Activated CD8-positive, alpha-beta memory T cell treated with anti-CD3 and anti-CD28 coated beads, Interleukin-2, amount 50 U/mL, for 48 hours (primary cell): Measurements from ENCODE around the gene CELA1.
"Not testable (repeated sequence)": the region's sequence is repeated elsewhere in the genome, so short reads cannot be mapped to it uniquely, and the experiment has no call there.

Experiments used
- DNase-seq: peaks from one replicate; pipeline ENCODE4 v3.0.0-alpha.2; 2020

Gene CELA1

GRCh38 chr12:51307655-51308593, 38.6 kb downstream of the CELA1 start:
- DNase-seq = no peak

- no peak for DNase-seq
Measured at GRCh38 chr12:51306507-51306906, 40.0 kb downstream of the CELA1 start.

DNA sequence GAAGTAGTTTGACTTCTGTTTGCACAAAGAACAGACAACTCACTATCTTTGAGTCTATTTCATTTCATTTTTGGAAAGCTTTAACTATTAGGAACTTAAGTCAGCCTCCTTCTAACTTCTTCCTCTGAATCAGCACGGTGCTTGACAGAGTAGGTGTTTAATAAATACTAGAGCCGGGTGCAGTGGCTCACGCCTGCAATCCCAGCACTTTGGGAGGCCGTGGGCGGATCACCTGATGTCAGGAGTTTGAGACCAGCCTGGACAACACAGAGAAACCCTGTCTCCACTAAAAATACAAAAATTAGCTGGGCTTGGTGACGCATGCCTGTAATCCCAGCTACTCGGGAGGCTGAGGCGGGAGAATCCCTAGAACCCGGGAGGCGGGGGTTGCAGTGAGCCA, 45.7 kb downstream of the CELA1 start:
- not testable (repeated sequence) for DNase-seq

- no peak for DNase-seq
Measured at GRCh38 chr12:51295651-51296050, 50.8 kb downstream of the CELA1 start.

DNA sequence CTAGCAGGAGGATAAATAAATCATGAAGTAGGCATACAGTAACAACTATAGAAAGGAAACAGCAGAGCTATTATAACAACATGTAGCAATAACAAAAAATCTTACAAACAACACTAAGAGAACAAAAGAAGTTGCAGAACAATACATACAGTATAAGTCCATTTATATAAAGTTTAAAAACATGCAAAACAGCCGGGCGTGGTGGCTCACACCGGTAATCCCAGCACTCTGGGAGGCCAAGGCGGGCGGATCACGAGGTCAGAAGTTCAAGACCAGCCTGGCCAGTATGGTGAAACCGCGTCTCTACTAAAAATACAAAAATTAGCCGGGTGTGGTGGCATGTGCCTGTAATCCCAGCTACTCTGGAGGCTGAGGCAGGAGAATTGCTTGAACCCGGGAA, 52.4 kb downstream of the CELA1 start:
- DNase-seq = not testable (repeated sequence)

DNA sequence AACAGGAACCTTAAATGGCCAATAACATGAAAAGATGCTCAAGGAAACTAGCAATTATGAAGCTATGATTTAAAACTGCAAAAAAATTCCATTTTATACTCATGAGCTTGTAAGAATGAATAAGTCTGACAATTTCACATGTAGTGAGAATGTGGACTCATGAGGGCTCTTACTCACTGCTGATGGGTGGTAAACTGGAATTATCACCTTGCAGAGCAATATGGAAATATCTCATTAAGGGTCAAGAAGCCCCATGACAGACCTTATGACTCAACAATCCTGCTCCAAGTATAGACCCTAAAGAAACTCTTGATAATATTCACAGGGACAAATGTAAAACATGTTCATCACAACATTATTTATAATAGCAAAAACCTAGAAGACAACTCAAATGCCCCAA, 52.8 kb downstream of the CELA1 start:
- no peak for DNase-seq

DNA sequence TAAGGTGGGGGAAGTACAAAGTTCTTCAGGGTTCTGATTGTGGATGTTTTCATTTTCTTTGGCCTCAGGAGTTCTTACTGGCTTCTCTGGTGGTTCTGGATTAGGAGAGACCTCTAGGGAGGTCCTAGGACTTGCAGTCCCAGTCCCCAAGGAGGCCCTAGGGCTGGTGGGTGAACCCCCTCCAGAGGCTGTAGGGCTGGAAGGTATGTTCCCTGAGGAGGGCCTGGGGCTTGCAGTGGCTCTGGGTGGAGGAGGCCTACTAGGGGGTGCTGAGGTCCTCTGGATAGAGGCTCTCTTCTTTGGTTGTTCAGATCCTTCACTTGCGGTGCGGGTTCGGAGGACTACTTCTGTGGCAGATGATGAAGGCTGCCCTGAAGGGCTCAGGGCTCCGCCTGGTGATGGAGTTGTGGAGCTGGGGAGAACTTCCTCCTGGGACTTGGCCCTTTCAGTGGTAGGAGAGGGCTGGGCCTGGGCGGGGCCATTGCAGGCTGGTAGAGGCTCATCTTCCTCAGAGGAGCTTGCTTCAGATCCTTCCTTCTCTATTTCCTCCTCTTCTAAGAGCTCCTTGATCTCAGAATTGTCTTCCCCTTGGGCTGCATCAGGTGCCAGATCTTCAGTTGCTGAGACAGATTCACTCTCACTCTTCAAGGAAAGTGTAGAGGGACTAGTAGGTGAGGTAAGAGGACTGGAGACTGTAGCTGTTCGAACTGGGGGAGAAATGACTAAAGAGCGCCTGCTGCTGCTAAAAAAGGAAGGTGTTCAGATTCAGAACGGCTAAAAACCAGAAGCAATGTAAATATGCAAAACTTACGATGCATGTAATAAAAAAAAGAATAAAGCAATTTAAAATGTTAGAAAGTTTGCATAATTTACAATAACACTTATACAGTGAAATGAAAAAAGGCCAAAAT, 54.6 kb downstream of the CELA1 start:
- DNase-seq = not testable (repeated sequence)

- no peak for DNase-seq
Measured at GRCh38 chr12:51285843-51286242, 60.6 kb downstream of the CELA1 start.

DNA sequence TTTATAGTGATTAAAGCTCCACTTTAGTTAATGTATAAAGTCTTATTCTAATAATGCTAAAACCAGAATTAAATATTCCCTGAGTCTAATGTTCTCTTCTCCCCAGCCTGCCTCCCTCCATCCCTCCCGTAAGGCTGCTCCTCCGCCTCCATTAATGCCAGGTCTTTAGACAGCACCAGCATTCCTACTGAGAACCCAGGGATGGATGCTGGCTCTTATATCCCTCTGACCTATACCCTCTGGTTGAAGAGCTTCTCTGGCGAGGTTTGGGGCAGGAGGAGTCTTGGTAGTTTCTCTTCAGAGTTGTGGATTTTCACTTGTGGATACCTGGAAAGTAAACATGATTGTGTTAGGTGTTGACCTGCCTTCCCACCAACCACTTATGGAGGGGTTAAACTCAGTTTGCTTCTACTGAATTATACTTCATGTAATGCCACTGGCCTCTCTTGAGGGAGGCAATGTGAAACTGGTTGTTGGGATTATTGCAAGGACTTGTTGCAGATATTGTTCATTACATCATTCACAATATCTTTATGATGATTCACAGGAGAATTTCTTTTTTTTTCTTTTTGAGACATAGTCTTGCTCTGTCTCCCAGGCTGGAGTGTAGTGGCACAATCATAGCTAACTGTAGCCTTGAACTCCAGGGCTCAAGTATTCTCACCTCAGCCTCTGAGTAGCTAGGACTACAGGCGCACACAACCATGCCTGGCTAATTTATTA, 65.1 kb downstream of the CELA1 start:
- DNase-seq = no peak
